Measurements from ENCODE around the gene PLA2G4B. TPM values are rescaled to one million over a fixed set of nuclear protein-coding genes. Genes with fewer than 3 reads are reported as not detected.

Gene PLA2G4B
- total RNA-seq, 1 experiment from 2014 or later, result 1.1 TPM

DNA sequence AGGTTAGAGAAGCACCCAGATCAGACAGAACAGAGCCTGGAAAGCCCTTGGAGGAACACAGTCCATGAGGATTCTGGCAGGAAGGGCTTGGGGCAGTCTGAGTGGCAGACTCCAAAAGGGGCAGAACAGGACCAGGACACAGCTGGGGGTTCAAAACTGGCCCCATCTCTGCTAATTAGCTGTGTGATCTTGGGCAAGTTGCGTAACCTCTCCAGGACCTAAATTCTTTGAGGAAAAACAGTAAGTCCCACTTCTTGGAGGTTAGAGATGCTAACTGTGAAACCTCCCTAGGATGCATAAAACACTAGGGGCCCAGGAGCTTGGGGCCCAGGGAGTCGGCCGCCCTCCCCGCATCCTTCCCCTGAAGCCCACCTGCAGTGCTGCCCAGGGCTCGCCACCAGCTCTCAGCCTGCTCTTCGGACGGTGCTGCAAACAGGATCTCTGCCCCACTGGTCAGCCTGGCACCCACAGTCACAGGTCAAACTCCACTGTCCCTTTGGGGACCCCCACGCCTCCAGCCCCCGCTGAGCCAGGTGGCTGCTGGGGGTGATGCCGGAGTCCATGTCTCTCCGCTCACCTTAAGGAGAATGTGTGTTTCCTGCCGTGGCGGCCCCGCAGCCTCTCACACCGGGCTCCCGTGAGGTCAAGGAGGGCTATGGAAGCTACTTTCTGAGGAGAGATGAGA lies 12.0 kb downstream of the PLA2G4B start:
- no peak for DNase-seq (ENCODE audit: low read depth)

DNA sequence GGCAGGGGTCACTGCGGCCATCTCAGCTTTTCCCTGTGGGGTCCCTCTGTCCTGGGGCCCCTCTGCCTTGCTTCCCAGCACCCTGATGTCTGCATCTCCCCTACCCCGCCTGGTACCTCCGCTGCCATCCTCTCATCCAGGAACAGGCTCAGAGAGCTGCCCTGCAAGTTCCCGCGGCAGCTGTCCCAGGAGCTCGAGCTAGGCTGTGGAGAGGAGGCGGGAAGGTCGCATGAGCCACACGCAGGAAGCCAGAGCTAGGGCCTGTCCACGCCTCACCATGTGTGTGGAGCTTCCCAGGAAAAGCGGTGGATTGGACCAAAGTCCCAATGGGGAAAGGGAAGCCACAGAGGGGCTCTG lies 12.5 kb downstream of the PLA2G4B start:
- DNase-seq (ENCODE audit: low read depth), result no peak

DNA sequence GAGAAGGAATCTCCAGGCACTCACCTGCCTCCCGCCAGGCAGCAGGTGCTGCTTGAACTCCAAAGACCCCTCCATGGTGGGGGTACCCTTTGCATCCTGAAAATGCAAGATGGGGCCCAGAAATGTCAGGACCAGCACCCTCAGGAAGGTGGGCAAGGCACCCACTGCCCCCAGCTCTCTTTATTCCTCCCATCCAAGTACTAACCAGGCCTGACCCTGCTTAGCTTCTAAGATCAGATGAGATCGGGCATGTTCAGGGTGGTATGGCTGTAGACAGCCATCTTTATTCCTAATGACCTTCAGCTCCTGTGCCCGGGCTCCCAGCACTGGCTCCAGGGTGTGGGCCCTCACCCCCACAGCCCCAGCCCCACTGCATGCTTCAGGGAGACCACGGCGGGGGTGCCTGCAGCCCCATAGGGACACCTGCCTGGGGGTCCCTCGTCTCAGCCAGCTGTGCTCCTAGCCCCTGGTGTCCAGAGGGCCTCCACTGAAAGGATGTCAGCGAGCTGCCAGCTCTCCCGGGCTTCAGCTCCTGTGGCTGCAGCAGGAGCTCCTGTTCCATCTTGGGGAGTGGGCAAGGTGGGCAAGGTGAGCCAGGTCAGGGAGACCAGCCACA lies 13.2 kb downstream of the PLA2G4B start:
- no peak for DNase-seq (ENCODE audit: low read depth)

DNA sequence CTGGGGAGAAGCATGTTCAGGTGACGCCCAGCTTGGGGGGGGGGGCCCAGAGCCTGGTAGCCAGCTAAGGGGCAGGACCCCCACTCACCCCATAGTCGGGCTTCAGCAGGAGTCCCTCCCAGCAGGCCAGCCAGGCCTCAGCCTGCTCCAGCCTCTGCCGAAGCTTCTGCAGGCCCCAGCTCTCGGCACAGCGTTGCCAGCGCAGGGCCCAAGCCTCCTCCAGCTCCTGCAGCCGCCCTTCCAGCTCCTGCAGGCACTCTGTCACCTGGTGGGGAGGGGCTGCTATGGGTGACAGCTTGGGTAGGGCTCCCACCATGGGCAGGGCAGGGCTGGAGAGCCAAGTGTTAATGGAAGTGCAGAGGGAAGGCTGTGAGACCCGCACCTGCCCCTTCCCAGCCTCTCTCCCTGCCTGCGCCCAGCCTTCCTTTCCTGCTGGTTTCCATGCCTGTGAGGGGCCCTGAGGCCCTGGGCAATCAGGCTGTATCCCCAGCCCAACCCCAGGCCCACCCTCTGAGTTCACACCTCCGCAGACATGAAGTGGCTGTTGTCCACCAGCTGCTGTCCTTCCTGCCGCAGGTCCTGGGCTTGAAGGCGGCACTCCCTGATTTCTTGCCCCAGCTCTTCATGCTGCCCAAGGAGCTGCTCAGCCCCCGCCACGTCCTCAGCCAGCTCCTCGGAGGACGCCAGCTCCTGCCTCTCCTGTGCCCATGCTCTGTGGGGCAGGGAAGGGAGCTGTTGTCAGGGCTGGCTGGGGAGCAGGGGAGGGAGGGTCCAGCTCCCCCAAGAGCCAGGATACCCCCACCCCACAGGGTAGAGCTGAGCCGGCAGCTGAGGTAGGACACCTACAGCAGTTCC lies 14.3 kb downstream of the PLA2G4B start:
- no peak for DNase-seq (ENCODE audit: low read depth)

DNA sequence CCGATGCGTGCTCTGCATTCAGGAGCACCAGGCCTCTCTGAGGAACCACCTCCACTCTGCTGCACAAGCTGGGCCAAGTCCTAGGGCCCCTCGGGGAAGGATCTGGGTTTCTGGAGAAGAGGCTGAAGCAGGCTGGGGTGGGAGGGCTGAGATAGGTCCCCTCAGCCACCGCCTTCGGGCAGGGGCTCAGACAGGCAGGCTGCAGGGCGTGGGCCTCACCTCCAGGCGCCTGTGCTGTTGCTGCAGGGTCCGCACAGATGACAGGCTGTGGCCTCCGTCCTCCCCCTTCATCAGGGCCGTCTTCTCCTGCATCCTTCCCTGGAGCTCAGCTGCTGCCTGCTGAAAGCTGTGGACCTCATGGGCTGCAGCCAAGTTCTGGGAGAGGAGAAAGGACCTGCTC lies 15.2 kb downstream of the PLA2G4B start:
- no peak for DNase-seq (ENCODE audit: low read depth)

DNA sequence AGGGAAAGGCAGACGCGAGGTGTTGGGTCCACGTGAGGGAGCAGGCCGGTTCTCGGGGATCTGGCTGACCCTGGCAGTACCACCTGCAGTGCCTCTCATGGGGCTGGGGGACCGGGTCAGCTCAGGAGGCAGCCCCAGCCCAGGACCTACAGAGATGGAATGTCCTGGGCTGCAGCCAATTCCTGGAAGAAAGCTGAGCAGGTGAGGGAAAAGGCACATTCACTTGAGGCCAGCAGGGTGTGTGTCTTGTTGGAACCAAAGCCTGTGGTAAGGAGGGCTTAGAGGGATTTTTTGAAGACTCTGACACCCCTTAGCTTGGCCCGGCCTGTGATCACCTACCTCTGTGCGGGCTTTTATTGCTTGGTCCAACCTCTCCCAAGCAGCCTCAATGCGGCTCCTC lies 15.8 kb downstream of the PLA2G4B start:
- no peak for DNase-seq (ENCODE audit: low read depth)

DNA sequence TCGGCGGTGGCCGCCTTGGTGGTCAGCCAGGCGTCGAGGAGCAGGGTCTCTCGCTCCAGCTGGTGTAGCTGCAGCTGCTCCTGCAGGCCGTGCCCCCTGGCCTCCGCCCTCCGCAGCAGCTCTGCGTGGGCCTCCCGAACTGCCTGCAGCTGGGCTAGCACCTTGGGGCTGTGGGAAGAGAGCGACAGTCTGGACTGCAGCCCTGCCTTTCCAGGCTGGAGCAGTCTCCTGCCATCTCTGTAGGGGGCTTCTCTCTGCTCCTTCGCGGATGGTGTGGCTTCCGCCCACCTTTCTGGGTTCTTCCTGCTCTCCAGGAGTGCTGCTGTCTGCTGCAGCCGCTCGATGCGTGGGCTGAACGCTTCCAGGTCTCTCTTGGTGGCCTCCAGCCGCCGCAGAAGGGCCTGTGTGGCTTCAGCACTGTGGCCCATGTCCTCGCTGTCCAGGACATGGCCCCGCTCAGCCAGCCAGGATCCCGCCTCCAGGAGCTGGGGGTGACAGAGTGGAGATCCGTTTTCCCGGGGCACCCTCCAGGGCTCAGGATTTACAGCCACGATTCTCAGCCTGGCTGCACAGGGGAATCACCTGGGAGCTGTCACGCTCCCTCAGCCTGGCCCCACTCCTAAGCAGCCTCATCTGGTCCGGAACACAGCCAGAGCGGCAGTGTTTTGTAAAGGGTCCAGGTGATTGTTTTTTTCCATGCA lies 16.8 kb downstream of the PLA2G4B start:
- DNase-seq (ENCODE audit: low read depth), result no peak

DNA sequence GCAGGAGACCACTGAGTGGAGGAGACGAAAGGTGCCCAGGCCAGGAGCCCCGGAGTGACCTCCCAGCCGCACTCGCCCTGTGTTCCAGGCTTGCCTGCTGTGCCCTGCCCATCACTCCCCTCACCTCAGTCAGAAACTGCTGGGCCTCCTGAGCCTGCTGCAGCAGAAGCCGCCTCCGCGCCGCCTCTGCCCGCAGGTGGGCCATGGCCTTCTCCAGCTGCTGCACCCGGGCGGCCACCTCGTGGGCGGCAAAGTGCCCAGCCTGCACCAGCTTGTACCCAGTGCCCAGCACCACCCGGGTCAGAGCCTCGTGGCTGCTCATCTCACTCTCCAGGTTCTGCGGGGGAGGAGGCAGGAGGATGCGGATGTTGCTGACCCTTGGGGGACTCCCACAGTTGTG lies 17.6 kb downstream of the PLA2G4B start:
- no peak for DNase-seq (ENCODE audit: low read depth)

DNA sequence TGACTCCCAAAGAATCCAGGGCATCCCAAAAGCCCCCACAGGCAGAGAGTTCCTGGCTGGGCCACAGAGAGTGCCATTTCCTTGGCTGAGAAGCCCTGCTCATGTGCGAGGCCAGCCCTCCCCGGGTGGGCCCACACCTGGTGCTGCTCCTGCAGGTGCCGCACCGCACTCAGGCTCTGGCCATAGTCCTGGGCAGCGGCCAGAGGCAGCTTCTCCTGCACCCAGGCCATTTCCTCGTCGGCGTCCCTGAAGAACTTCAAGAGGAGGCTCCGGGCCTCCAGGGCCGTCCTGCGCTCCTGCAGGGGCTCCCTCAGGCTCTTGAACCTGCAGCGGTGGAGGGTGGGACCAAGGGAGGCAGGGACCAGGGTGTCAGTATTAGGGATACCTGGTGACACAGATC lies 18.1 kb downstream of the PLA2G4B start:
- DNase-seq (ENCODE audit: low read depth), result no peak

DNA sequence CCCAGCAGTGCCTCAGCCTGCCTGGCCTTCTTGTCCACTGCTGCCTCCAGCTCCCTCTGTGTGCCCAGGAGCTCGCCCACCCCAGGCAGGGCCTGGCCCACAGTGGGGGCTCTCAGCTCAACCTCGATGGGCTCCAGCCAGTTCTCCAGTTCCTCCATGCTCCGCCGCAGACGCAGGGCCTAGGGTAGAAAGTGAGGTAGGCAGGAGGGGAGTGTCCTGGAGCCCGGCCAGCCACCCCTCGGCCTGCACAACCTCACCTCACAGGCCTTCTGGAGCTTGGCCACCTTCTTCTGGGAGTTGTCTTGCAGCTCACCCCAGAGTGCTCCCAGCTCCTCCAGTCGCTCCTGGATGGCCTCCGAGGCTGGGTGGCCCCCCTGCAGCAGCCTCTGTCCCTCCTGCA lies 18.7 kb downstream of the PLA2G4B start:
- no peak for DNase-seq (ENCODE audit: low read depth)

DNA sequence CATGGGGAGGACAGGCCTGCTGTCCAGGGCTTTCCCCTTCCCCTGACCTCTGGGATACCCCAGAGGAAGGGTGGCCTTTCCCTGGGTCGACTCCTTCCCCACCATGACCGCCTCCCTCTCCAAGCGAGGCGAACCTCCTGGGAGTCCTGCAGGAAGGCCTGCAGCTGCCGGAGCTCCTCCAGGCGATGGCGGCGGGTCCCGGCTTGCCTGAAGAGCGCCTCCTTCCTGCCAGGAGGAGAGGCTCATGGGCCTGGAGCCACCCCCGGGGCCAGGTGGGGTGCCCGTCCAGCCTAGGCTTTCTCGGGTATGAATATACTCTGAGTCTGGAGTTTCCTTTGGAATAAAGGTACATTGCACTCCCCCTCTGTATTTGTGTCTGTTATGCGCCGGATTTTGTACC lies 20.1 kb downstream of the PLA2G4B start:
- DNase-seq (ENCODE audit: low read depth), result no peak

DNA sequence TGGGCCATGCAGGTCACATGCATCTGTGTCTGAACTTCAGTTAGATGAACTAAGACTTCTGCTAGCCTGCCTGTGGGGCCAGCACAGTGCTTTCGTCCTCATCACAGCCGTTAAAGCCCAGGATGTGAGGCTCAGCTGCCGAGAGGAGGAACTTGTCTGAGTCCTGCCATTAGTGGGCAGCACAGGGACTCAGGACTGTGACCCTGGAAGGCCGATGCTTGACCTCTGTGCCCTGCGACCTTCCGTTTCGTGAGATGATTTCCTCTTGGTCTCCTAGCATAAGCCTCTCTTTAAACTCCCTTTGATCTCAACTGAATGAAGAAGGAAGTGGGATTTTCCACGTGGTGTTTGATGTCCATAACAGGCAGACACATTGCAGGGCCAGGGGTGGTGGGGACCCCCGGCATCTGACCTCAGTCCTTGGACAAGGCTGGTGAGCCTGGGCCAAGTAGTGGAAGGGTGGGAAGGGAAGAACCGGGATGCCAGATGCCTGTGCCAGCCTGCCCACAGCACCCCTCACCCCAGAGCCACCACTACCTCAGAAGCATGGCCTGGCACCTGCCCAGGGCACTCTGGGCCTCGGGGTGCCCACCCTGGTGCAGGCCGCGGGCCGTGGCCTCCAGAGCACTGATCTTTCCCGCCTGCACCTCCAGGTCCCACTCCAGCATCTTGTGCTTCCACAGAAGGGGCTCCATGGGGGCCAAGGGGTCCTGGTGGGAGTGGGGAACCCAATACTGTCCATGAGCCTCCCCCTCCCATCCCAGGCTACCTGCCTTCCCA lies 21.6 kb downstream of the PLA2G4B start:
- DNase-seq (ENCODE audit: low read depth), result no peak

DNA sequence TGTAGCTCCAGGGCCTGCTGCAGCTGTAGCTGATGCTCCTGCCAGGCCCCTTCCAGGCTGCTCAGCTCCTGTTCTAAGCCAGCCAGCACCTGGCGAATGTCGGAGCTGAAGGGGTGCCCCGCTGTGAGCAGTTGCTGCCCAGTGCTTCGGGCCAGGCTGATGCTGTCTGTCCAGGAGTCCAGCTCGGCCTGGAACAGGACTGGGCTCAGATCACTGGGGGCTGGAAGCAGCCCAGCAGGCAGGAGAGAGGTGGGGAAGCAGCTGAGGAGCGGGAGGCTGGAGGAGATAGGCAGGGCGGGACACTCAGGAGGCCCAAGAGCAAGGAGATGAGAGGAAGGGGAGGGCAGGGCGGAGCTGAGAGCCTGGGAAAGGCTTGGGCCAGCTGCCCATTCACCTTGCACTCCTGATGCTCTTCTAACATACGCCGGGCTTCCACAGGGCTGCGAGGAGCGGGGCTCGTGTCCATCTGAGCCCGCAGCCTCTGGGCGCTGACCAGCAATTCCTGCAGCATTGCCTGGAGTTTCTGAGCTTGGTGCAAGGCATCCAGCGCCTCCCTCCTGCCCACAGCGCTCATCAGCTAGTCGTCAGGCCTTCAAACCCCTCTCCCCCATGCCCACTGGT lies 23.2 kb downstream of the PLA2G4B start:
- no peak for DNase-seq (ENCODE audit: low read depth)

DNA sequence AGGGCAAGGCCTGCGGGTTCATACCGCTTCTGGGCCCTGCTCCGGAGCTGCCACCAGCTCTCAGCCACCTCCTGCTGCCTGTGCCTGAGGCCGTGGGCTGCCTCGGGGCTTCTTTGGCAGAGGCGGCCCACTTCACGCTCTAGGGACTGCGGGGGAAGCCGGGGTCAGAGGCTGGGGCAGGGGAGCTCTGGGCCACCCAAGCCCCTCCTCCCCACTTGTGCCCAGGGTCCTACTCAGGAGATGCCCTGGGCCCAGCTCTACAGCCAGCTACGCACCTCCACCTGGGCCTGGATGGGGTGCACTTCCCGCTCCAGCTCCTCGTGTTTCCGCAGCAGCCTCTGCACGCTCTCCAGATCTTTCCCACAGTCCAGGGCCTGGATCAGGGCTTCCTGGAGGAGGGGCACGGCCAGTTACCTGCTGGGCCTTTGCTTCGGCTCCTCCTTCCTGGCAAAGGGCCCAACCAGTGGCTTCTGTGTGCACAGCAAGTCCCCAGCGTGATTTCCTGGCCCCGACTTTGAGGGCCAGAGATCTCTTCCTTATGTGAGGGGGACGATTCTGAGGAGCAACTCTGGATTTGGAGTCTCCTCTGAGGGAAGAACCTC lies 24.0 kb downstream of the PLA2G4B start:
- no peak for DNase-seq (ENCODE audit: low read depth)

DNA sequence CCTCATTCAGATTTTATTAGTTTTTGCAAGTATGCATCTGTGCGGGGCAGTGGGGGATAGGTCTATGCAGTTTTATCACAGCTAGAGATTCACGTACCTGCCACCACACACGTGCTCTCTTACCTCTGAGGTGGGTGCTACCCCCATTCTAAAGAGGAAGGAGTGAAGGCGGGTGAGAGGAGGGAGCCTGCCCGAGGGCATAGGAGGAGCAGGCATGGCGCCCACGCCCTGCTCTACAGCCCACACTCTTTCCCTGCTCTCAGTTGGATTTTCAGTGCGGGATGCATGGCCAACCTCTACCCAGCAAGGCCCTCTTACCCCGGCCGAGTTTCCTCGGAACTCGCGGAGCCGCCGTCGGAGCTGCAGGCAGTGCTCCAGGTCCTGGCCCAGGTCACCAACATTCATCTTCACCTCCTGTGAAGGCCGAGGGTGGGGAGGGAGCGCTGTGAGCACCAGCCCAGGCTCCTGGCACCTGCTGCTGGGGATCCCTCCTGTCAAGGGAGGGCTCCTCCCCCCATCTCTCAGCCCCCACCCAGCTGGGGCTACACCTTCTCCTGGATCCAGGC lies 26.9 kb downstream of the PLA2G4B start:
- no peak for DNase-seq (ENCODE audit: low read depth)

DNA sequence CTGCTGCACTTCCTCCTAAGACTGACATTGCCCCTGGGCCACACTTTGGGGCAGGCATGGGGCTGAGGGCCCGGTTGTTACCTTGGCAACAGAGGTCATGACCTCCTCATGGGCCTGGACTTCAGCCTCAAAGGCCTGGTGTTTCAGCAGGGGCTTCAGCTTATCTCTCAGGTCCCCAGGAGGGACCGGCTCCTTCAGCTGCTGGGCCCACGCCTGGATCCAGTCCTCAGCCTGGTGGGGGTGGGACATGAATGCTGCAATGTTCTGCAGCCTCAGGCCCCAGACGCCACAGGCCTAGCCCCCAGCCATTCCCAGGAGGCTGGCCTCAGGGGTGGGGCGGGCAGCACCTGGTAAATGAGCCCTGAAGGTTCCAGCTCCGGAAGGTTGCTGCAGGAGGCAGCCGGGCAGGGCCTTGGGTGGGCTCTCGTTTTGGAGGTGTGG lies 27.6 kb downstream of the PLA2G4B start:
- no peak for DNase-seq (ENCODE audit: low read depth)

DNA sequence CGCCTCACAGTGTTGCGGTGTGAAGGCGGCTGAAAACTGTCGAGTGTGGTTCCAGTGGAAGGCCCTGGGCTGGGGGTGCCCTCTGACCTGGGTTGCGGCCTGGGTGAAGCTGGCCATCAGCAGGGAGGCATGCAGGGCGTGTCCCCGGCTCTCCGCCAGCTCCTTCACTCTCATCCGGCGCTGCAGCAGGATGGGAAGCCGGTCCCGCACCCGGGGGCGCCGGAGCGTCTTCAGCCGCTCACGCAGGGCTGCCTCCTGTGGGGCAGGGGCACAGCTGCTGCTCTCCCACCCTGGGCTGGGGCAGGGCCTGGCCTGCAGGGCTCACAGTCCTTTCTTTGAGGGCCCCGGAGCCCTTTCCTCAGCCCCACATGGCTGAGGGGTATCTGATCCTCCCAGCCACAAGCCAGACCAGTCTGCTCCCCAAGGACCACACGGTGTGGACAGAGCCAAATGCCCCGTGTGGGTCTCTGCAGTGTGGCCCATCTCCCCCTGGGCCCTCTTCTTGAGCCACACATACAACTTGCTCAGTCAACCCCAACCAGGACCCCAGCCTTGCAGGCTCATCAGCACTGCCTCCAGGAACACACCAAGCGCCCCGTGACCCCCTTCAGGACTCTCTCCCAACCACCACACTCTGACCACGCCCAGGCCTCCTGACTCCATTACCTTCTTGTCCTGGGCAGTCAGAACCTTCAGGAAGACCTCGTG lies 28.4 kb downstream of the PLA2G4B start:
- no peak for DNase-seq (ENCODE audit: low read depth)

DNA sequence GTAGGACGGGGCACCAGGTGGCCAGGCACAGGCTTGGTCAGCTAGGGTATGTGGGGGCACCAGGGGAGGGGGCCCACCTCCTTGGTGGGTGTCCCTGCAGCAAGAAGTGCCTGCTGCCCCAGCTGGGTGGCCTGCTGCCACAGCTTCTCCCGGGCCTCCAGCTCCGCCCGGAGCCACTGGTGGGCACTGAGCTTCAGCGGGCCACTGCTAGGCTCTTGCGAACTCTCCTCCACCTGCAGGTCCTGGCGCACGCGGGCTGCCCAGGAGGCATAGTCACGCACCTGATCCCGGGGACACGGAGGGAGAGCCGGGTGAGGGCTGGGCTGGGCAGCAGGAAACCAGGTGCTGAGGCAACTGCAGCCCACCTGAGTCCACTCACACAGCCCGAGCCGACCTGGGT lies 29.7 kb downstream of the PLA2G4B start:
- no peak for DNase-seq (ENCODE audit: low read depth)

Measured in HT1080 (cell line).